ENCODE measurements around the gene DPM3. TPM values are rescaled to one million over a fixed set of nuclear protein-coding genes. Genes with fewer than 3 reads are reported as not detected.

The DPM3 gene
- total RNA-seq, 1 donor from 2014 or later, result 41.0 TPM

DNA sequence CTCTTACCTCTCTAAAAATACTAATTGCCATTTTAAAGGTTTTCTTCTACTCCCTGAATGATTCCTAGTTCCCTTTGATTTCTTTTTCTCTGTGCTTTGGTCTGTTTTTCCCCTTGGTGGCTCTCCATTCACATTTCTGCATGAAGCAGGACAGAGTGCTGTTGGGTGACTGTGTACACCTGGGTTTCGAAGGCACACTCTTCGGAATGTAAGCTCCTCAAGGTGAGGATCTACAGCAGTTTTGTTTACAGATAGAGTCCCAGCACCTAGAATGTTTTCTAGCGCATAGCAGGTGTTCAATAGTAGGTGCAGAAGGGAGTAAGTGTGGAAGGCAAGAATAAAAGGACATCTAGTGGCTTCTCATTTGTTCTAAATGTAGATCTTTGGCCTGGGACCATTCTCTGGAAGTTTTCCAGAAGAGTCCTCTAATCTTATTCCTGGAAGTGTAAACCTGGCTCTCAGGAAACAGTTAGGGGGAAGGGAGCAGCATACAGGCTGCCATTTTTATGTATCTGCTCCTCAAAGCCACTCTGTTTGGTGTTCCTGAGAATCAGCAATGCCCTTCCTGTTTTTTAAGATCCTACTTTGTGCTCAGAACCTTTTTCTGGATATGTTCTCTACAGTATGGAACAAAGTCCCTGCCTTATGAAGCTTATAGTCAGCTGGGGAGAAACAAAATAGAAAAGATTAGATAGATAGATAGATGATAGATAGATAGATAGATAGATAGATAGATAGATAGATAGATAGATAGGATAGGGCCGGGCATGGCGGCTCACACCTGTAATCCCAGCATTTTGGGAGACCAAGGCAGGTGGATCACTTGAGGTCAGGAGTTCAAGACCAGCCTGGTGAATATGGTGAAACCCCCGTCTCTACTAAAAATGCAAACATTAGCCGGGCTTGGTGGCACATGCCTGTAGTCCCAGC lies 35.5 kb downstream of the DPM3 start:
- no peak for DNase-seq (ENCODE audit: extremely low read depth, low read depth, low spot score)

DNA sequence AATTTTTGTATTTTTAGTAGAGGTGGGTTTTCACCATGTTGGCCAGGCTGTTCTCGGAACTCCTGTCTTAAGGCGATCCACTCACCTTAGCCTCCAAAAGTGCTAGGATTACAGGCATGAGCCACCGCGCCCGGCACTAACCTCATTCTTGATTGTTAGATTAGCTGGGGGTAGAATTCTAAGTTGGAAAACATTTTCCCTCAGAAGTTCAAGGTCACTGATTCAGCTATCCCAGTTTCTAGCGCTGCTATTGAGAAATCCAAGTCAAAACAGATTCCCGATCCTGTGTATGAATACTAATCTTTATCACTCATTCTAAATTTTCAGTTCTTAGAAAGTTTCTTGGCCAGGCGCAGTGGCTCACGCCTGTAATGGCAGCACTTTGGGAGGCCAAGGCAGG lies 37.0 kb downstream of the DPM3 start:
- DNase-seq (ENCODE audit: extremely low read depth, low read depth, low spot score), result no peak

DNA sequence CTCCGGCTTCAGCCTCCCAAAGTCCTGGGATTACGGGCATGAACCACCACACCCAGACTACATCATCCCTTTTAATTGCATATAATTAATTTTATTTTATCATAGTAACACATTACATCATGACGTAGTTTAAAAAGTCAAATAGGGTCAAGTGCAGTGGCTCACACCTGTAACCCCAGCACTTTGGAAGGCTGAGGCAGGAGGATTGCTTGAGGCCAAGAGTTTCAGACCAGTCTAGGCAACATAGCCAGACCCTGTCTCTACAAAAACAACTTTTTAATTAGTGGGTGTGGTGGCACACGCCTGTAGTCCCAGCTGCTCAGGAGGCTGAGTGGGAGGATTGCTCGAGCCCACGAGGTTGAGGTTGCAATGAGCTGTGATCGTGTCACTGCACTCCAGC lies 41.0 kb downstream of the DPM3 start:
- no peak for DNase-seq (ENCODE audit: extremely low read depth, low read depth, low spot score)

DNA sequence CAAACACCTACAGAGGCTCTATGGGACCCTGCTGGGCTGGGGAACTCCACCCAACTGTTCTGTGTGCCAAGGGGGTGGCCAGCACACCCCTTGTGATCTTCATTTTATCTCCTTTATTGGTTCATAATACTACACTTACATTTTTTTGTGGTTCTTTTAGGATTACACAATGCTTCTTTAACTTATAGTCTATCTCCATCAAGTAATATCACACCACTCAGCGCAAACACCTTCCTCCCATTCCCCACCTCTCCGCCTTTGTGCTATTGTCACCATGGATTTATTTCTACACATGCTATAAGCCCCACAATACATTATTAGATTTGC lies 45.7 kb downstream of the DPM3 start:
- DNase-seq (ENCODE audit: extremely low read depth, low read depth, low spot score), result no peak

DNA sequence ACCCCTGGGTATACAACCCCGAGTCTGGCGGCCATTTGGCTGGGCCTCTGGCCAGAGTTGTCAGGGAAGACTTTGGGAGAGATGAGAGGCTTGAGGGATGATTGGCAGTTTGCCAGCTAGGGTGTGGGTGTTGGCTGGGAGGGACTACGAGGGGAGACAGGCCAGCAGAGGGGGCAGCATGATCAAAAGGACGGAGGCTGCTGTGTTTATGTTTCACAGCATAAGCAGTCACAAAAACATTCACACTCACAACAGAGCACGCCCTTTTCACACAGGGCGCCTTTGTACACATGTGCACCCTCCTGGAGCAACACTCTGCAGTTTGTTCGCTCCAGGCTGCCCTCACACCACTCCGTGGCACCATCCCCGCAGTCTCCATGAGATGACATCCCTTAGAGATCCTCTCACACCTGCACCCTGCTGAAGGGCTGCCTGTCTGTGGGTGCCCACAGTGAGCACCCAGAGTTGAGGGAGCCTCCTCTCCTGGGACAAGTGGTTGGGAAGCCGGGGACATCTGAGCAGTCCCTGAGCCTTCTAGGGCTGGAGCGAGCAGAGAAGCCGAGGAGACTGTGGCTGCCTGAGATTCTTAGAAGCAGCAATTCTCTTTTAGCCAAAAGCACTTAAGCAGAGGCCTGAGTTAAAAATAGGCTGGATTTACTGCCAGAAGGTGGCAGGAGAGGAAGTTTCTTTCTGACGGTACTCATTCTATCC lies 46.3 kb downstream of the DPM3 start:
- DNase-seq (ENCODE audit: extremely low read depth, low read depth, low spot score), result no peak

DNA sequence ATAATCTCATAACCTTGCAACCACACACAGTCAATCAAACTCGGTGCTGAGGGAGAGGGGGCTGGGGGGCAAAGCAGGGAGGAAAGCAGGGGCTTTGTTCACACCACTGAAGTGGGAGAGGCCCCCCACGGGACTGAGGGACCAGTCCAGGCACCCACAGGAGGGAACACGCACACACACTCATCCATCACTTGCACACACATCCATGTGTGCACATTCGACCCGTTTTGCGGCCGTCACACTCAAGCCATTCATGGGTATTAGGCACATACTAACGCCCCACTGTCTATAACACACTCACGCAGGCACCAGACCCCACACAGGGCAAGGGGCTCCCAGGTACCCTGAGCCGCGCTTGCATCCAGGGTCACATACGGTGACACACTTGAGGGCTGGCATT lies 47.7 kb downstream of the DPM3 start:
- no peak for DNase-seq (ENCODE audit: extremely low read depth, low read depth, low spot score)

DNA sequence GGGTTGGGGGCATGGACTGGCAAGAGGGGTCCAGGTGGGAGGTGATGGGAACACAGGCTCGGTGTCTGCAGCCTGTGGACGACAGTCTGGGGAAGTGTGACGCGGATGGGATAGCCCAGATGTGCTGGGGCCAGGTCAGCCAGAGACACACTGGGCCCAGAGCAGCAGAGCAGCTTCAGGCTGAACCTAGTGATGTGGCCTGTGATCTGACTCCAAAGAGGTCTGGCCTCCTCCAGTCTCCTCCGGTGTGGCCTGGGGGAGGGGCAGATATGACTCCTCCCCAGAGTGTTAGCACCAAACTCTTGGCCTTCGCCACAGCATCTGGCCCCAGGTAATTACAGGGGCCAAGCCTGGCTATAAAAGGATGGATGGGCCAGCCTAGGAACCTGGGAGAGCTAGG lies 48.2 kb downstream of the DPM3 start:
- DNase-seq (ENCODE audit: extremely low read depth, low read depth, low spot score), result no peak

DNA sequence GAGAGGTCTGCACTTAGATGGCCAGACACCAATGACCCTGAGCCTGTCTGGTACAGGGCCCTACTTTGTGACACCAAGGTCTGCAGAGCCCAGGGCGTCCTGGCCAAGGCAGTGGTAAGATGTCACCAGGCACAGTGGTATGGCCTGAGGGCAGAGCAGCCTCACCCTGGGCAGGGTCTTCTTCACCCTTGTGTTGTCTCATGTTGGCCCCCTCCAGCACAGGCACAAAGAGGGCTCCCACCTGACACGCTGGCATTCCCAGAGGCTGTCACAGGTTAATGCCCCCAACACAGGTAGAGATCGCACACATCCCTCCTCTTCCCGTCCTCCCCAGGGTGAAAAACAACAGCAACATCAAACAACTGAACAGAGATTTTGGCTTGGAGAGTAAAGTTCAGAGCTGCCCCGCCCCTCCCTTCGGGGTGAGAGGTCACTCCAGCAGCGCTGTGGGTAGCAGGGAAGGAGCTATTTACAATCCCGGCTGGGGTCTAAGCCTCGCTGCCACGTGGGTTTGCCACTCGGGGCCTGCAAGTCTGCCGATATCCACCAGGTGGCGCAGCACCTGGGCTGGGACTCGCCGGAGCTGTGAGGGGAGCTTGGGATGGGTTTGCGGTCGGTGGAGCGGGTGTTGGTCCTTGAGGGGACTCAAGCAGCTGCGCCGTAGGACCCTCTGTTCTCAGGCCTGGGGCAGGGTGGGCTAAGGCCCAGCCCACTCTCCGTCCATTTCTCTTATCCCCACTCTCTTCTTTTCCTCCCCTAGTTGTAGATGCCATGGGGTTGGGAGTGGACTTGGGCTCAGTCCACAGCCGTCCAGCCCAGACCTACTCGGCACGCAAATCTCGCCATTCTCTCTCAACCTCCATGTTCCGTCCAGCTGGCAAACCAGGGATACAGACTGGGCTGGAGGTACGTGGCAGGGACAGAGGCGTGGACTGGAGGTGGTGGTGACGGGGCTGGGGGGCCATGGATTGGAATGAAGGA lies 49.0 kb downstream of the DPM3 start:
- no peak for DNase-seq (ENCODE audit: extremely low read depth, low read depth, low spot score)

Other genes starting within 250 kb of the DPM3 start
- 8.1 and 11.6 TPM in 2 replicates for gene PMVK, start 203.8 kb downstream of the DPM3 start, total RNA-seq
- 108 and 115 TPM in 2 replicates for gene PBXIP1, start 184.4 kb downstream of the DPM3 start, total RNA-seq
- gene PYGO2, start 178.7 kb downstream of the DPM3 start, total RNA-seq, result 17.5 and 20.9 TPM in 2 replicates
- gene SHC1, start 169.8 kb downstream of the DPM3 start, total RNA-seq, result 300 and 313 TPM in 2 replicates
- 37.8 and 57.8 TPM in 2 replicates for gene CKS1B, start 165.8 kb downstream of the DPM3 start, total RNA-seq
- gene FLAD1, start 157.2 kb downstream of the DPM3 start, total RNA-seq, result 31.2 and 33.7 TPM in 2 replicates
- not detected in 2 replicates for gene LENEP, start 146.9 kb downstream of the DPM3 start, total RNA-seq
- gene ZBTB7B, start 137.7 kb downstream of the DPM3 start, total RNA-seq, result 19.3 and 23.6 TPM in 2 replicates
- 0.12 TPM in 1 of 2 replicates, not detected in the other for gene DCST2, start 106.8 kb downstream of the DPM3 start, total RNA-seq
- not detected in 2 replicates for gene DCST1, start 106.7 kb downstream of the DPM3 start, total RNA-seq
- gene ADAM15, start 89.2 kb downstream of the DPM3 start, total RNA-seq, result 405 and 619 TPM in 2 replicates
- 19.2 and 25.1 TPM in 2 replicates for gene EFNA4, start 76.8 kb downstream of the DPM3 start, total RNA-seq
- gene EFNA3, start 61.7 kb downstream of the DPM3 start, total RNA-seq, result 1.5 and 4.0 TPM in 2 replicates
- 77.9 and 195 TPM in 2 replicates for gene EFNA1, start 12.7 kb downstream of the DPM3 start, total RNA-seq
- gene SLC50A1, start 4.7 kb downstream of the DPM3 start, total RNA-seq, result 21.0 and 29.1 TPM in 2 replicates
- 121 and 150 TPM in 2 replicates for gene KRTCAP2, start 32.8 kb upstream of the DPM3 start, total RNA-seq
- 9.9 and 11.8 TPM in 2 replicates for gene TRIM46, start 33.3 kb upstream of the DPM3 start, total RNA-seq
- gene THBS3, start 67.4 kb upstream of the DPM3 start, total RNA-seq, result 12.5 and 18.2 TPM in 2 replicates
- gene MTX1, start 68.2 kb upstream of the DPM3 start, total RNA-seq, result 44.3 and 45.6 TPM in 2 replicates
- 26.5 and 46.3 TPM in 2 replicates for gene ENTREP3, start 115.0 kb upstream of the DPM3 start, total RNA-seq
- gene SCAMP3, start 121.8 kb upstream of the DPM3 start, total RNA-seq, result 79.2 and 128 TPM in 2 replicates
- gene CLK2, start 133.0 kb upstream of the DPM3 start, total RNA-seq, result 30.2 and 36.1 TPM in 2 replicates
- 0.19 and 1.3 TPM in 2 replicates for gene HCN3, start 136.9 kb upstream of the DPM3 start, total RNA-seq
- not detected in 2 replicates for gene PKLR, start 160.9 kb upstream of the DPM3 start, total RNA-seq
- gene FDPS, start 168.3 kb upstream of the DPM3 start, total RNA-seq, result 319 and 345 TPM in 2 replicates
- gene RUSC1, start 180.4 kb upstream of the DPM3 start, total RNA-seq, result 22.3 and 33.1 TPM in 2 replicates

All from glomerular endothelial cell (primary cell).